A673 (cell line): ENCODE data around the gene PSORS1C1. TPM values are rescaled to one million over a fixed set of nuclear protein-coding genes. Genes with fewer than 3 reads are reported as not detected.

Experiments used
- BruUV-seq: library from RNA; stranded (reverse); fragments of 400-500 nt; replicated peaks from 2 replicates; lab custom pipeline; 2021; lab: Mats Ljungman, UMichigan
- CTCF ChIA-PET: fragments of 300-600 bp; sonication (Branson Sonifier 250); formaldehyde crosslinking; loops from one replicate; lab custom pipeline; 2022; ENCODE audit warnings: antibody characterized with exemption; lab: Charles Lee
- POLR2A ChIA-PET: fragments of 300-600 bp; sonication (Branson Sonifier 250); formaldehyde crosslinking; loops from one replicate; lab custom pipeline; 2022; ENCODE audit warnings: antibody characterized with exemption; ENCODE audit not compliant: low non-redundant PET; lab: Charles Lee
- DNase-seq: peaks from one replicate; pipeline ENCODE4 v3.0.0-alpha.2; 2015; ENCODE audit warnings: low spot score
- H3K27ac ChIP-seq: fragments of 200-600 bp; sonication (generic); 2 replicates; pipeline ENCODE4 v1.5.1; 2016; ENCODE audit warnings: mixed run types, low read depth, mild to moderate bottlenecking, mixed read lengths, antibody characterized with exemption, low read length; ENCODE audit not compliant: poor library complexity, severe bottlenecking
- H3K27me3 ChIP-seq: fragments of 200-600 bp; sonication (generic); replicated peaks from 2 replicates; pipeline ENCODE4 v1.6.1; 2017; ENCODE audit warnings: mixed run types, low read depth, mild to moderate bottlenecking, mixed read lengths, antibody characterized with exemption, low read length; ENCODE audit not compliant: insufficient read depth, poor library complexity
- H3K36me3 ChIP-seq: fragments of 200-600 bp; sonication (generic); 2 replicates; pipeline ENCODE4 v1.6.1; 2016; ENCODE audit warnings: mixed run types, mild to moderate bottlenecking, mixed read lengths, antibody characterized with exemption, low read length; ENCODE audit not compliant: insufficient read depth, poor library complexity, severe bottlenecking
- H3K4me1 ChIP-seq: fragments of 200-600 bp; sonication (generic); 2 replicates; pipeline ENCODE4 v1.6.1; 2017; ENCODE audit warnings: mixed run types, mild to moderate bottlenecking, mixed read lengths, antibody characterized with exemption, low read length; ENCODE audit not compliant: insufficient read depth, poor library complexity, severe bottlenecking
- H3K4me3 ChIP-seq: fragments of 200-600 bp; sonication (generic); 2 replicates; pipeline ENCODE4 v1.5.1; 2016; ENCODE audit warnings: low read depth, mixed run types, mild to moderate bottlenecking, mixed read lengths, low read length; ENCODE audit not compliant: poor library complexity, severe bottlenecking
- H3K9me3 ChIP-seq: fragments of 200-600 bp; sonication (generic); 2 replicates; pipeline ENCODE4 v1.6.1; 2016; ENCODE audit warnings: mixed run types, low read depth, mild to moderate bottlenecking, mixed read lengths, antibody characterized with exemption, low read length; ENCODE audit not compliant: poor library complexity, severe bottlenecking
- CTCF ChIP-seq: fragments of 300-800, 200-600 bp; sonication (generic); conservative IDR thresholded peaks from 2 replicates; pipeline ENCODE4 v1.5.1; 2017; ENCODE audit warnings: low read depth, mild to moderate bottlenecking, antibody characterized with exemption, low read length, moderate library complexity, mixed read lengths
- EZH2 ChIP-seq: fragments of 200-600 bp; sonication (generic); IDR thresholded peaks from 2 replicates; pipeline ENCODE4 v1.6.1; 2017; ENCODE audit warnings: borderline replicate concordance, low read depth, mild to moderate bottlenecking, mixed read lengths, antibody characterized with exemption, low read length; ENCODE audit not compliant: poor library complexity, severe bottlenecking
- intact Hi-C: fragments of 100-400 bp; cut with micrococcal nuclease; formaldehyde crosslinking; loops from one replicate; pipeline ENCODE4 v1.10.0; 2022; ENCODE audit not compliant: unreplicated experiment
- total RNA-seq: library from RNA; stranded (reverse); gene quantifications from 2 replicates; pipeline ENCODE4 v1.2.3, GENCODE V29; 2021

Gene PSORS1C1
- total RNA-seq, 1 experiment from 2014 or later, result not detected

GRCh38 chr6:31094389-31094881, 20.2 kb upstream of the PSORS1C1 start:
- BruUV-seq, result no TSS peak
- no peak overlapping the region for H3K27ac ChIP-seq
- no peaks in the 10 kb centered on the region for H3K27me3 ChIP-seq
- intact Hi-C loops, result no loop called here
- peak; percentile 62 for DNase-seq
- ChIA-PET POLR2A (no interaction called here), CTCF (interaction anchor here (0.6 to 0.9 kb wide), 2 partner anchors 43 to 612 kb away, joined by 3 to 5 read pairs; no protein-coding TSS in a partner anchor)
- no peaks in the 10 kb centered on the region for H3K9me3 ChIP-seq
- no peaks in the 10 kb centered on the region for H3K36me3 ChIP-seq
- H3K4me1 ChIP-seq, result peaks cover 10% of the 10 kb centered on the region
- TF ChIP-seq CTCF (no peak), EZH2 (no peak)
- H3K4me3 ChIP-seq, result no peak overlapping the region

- Histone ChIP-seq H3K4me3 (no peak overlapping the region), H3K9me3 (no peaks in the 10 kb centered on the region), H3K27me3 (no peaks in the 10 kb centered on the region), H3K36me3 (no peaks in the 10 kb centered on the region), H3K4me1 (peaks cover 10% of the 10 kb centered on the region), H3K27ac (no peak overlapping the region)
- no TSS peak for BruUV-seq
- intact Hi-C loops, result no loop called here
- DNase-seq, result no peak
- ChIA-PET POLR2A (no interaction called here), CTCF (no interaction called here)
- TF ChIP-seq CTCF (no peak), EZH2 (no peak)
Measured at GRCh38 chr6:31096215-31096614, 18.4 kb upstream of the PSORS1C1 start.

GRCh38 chr6:31096656-31097055, 17.9 kb upstream of the PSORS1C1 start:
- BruUV-seq, result no TSS peak
- intact Hi-C loops, result no loop called here
- Histone ChIP-seq H3K9me3 (no peaks in the 10 kb centered on the region), H3K4me1 (peaks cover 10% of the 10 kb centered on the region), H3K36me3 (no peaks in the 10 kb centered on the region), H3K4me3 (no peak overlapping the region), H3K27ac (no peak overlapping the region), H3K27me3 (no peaks in the 10 kb centered on the region)
- ChIA-PET POLR2A (no interaction called here), CTCF (no interaction called here)
- no peak for TF ChIP-seq CTCF
- no peak for TF ChIP-seq EZH2
- DNase-seq, result no peak
